Right lobe of liver (tissue), 4 donors: ENCODE measurements around the gene LRFN2.

ENCODE experiments used
- CTCF ChIP-seq, 4 donors: fragments of 200-600 bp in 3 of 4; fragments of 450-650 bp in 1 of 4; IDR thresholded peaks; one replicate each; pipeline versions ENCODE4 v1.5.1 to v1.8.0; 2016 to 2022; ENCODE audit warnings: antibody characterized with exemption in 4 of 4, mild to moderate bottlenecking in 2 of 4
- POLR2A ChIP-seq: fragments of 450-650 bp; IDR thresholded peaks from one replicate; pipeline ENCODE4 v1.6.1; 2017; ENCODE audit warnings: antibody characterized with exemption, mild to moderate bottlenecking
- donor health status: DM: no; HTN: no; CAD: no.
- donor health status: DM: no; HTN: no; CAD: no.
- donor health status: DM: no; HTN: yes; CAD: no.

- TF ChIP-seq POLR2A: no peak
- no peak for TF ChIP-seq CTCF (IDR thresholded peaks at IDR 0.05)
Measured at GRCh38 chr6:40604082-40604481, 16.9 kb upstream of the LRFN2 start.
